Chondrocyte (in vitro differentiated cells): ENCODE data around the gene ZSCAN10. TPM values are rescaled to one million over a fixed set of nuclear protein-coding genes. Genes with fewer than 3 reads are reported as not detected.

Experiments
- DNase-seq: peaks from one replicate; pipeline ENCODE4 v3.0.0; 2021; ENCODE audit warnings: mixed read lengths, low spot score
- H3K27ac Mint-ChIP-seq: one replicate; pipeline ENCODE4 v1.8.0; 2021; ENCODE audit warnings: mild to moderate bottlenecking, moderate library complexity, mixed read lengths; ENCODE audit not compliant: unreplicated experiment
- H3K27me3 Mint-ChIP-seq: 2 replicates; pipeline ENCODE4 v1.8.0; 2021; ENCODE audit warnings: low read depth, mixed read lengths
- H3K36me3 Mint-ChIP-seq: 2 replicates; pipeline ENCODE4 v1.8.0; 2021; ENCODE audit warnings: low read depth, mixed read lengths
- H3K4me1 Mint-ChIP-seq: 2 replicates; pipeline ENCODE4 v1.8.0; 2021; ENCODE audit warnings: low read depth, mild to moderate bottlenecking, mixed read lengths
- H3K4me3 Mint-ChIP-seq: one replicate; pipeline ENCODE4 v1.8.0; 2021; ENCODE audit warnings: mild to moderate bottlenecking, moderate library complexity, mixed read lengths; ENCODE audit not compliant: unreplicated experiment
- H3K9me3 Mint-ChIP-seq: 2 replicates; pipeline ENCODE4 v1.8.0; 2021; ENCODE audit warnings: low read depth, mixed read lengths
- total RNA-seq: library from RNA; stranded (reverse); gene quantifications from 3 replicates; pipeline ENCODE4 v1.2.1, GENCODE V29; 2021
- TF ChIP-seq, protein P1 (sequence below): fragments of 200-600 bp; sonication (generic); IDR thresholded peaks from 2 replicates; pipeline ENCODE4 v1.5.0; 2021; ENCODE audit warnings: antibody characterized with exemption, mild to moderate bottlenecking, moderate library complexity

Gene ZSCAN10
- total RNA-seq, 1 donor from 2014 or later = not detected

DNA sequence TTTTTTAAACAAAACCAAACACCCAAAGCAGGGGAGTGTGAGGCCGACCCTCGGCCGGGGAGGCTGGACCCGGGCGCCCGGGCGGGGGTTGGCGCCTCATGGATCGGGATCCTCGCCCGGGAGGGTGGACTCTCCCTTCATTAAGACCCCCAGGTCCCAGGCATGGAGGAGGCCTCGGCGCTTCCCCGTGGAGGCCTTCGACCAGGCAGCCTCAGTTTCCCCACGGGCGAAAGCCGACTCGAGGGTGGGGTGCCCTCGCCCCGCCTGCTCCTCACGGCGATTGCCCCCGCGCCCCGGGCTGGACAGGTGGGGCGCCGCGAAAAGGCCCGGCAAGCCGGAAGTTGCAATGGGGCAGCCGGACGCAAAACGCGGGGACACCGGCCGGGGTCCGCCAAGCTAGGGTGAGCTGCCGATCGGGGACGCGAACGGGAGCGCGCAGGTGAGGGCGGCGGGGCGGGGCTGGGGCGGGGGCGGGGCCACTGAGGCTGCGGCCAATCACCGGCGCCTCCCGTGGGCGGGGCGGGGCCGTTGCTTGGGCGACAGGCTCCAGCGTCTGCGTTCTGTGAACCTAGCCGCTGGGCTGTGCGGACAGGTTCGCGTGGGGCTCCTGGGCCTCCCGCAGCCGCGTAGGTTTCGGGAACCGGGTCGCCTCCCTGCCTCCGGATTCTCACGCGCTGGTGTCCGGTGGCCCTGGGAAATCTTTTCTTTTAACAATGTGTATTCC is 7.3 kb upstream of the ZSCAN10 start:
- TF ChIP-seq, protein P1, sequence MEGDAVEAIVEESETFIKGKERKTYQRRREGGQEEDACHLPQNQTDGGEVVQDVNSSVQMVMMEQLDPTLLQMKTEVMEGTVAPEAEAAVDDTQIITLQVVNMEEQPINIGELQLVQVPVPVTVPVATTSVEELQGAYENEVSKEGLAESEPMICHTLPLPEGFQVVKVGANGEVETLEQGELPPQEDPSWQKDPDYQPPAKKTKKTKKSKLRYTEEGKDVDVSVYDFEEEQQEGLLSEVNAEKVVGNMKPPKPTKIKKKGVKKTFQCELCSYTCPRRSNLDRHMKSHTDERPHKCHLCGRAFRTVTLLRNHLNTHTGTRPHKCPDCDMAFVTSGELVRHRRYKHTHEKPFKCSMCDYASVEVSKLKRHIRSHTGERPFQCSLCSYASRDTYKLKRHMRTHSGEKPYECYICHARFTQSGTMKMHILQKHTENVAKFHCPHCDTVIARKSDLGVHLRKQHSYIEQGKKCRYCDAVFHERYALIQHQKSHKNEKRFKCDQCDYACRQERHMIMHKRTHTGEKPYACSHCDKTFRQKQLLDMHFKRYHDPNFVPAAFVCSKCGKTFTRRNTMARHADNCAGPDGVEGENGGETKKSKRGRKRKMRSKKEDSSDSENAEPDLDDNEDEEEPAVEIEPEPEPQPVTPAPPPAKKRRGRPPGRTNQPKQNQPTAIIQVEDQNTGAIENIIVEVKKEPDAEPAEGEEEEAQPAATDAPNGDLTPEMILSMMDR = no peak
- peaks cover 7% of the 10 kb centered on the region for H3K4me1 Mint-ChIP-seq
- peak; percentile 97 for DNase-seq
- peak overlapping the region; percentile 80 for H3K4me3 Mint-ChIP-seq
- no peaks in the 10 kb centered on the region for H3K27me3 Mint-ChIP-seq
- H3K27ac Mint-ChIP-seq = no peak overlapping the region
- H3K9me3 Mint-ChIP-seq = no peaks in the 10 kb centered on the region
- H3K36me3 Mint-ChIP-seq = no peaks in the 10 kb centered on the region

DNA sequence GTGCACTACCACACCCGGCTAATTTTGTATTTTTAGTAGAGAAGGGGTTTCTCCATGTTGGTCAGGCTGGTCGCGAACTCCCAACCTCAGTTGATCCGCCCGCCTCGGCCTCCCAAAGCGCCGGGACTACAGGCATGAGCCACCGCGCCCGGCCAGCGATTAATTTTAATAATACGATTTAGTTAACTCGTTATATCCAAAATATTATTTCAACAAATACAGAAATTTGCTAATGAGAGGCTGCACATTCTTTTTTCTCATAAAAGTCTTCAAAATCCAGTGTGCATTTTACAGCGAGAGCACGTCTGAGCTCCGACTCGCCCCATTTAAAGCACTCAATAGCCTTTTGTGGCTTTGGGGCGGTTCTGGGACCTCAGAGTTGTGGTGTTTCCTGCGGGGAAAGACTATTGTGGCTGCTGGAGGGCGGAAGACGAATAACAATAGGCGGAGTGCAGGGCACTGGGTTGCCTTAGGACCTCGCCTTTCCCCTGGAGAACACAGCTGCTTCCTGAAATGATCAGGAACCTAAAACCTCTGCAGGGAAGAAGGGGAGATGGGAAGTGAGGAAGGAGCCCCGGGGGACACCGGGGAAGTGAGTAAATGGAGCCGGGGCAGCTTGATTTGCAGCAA is 2.9 kb upstream of the ZSCAN10 start:
- Mint-ChIP-seq H3K27ac (no peak overlapping the region), H3K9me3 (no peaks in the 10 kb centered on the region), H3K27me3 (peaks cover 7% of the 10 kb centered on the region), H3K4me1 (peaks cover 8% of the 10 kb centered on the region), H3K4me3 (no peak overlapping the region), H3K36me3 (no peaks in the 10 kb centered on the region)
- DNase-seq = no peak
- TF ChIP-seq, protein P1 = no peak

DNA sequence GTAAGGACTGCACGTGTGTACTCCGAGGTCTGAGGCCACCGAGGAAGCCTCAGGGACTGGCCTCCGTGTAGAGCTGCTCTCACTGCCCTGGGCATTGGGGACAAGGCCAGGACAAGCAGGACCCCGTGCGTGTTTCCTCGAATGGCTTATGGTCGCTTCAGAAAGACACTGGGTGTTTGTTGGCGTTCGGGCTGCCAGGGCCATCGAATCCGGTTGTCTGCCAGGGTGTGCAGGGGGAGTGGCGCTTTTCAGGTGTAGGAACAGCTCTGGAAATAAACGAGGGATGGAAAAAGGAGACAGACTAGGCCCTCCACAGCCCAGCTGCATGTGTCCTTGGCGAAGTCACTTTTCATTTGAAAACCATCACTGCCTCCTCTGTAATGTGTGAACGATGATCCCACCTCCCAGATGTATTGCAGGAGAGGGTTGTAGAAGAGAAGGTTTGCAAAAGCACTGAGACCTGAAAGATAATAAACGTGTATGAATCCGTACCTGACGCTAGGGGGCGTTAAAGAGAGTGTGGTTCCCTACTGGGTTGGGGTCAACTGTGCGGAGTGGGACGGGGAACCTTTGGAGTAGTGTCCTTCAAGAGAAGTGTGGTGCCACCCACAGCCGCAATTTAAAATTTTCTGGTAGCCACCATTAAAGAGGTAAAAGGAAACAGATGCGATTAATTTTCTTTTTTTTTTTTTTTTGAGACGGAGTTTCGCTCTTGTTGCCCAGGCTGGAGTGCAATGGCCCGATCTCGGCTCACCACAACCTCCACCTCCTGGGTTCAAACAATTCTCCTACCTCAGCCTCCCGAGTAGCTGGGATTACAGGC is 2.1 kb upstream of the ZSCAN10 start:
- Mint-ChIP-seq H3K9me3 (no peaks in the 10 kb centered on the region), H3K36me3 (no peaks in the 10 kb centered on the region), H3K4me1 (peaks cover 6% of the 10 kb centered on the region), H3K4me3 (no peak overlapping the region), H3K27ac (no peak overlapping the region), H3K27me3 (peaks cover 7% of the 10 kb centered on the region)
- TF ChIP-seq, protein P1 = peak; percentile 79
- no peak for DNase-seq

DNA sequence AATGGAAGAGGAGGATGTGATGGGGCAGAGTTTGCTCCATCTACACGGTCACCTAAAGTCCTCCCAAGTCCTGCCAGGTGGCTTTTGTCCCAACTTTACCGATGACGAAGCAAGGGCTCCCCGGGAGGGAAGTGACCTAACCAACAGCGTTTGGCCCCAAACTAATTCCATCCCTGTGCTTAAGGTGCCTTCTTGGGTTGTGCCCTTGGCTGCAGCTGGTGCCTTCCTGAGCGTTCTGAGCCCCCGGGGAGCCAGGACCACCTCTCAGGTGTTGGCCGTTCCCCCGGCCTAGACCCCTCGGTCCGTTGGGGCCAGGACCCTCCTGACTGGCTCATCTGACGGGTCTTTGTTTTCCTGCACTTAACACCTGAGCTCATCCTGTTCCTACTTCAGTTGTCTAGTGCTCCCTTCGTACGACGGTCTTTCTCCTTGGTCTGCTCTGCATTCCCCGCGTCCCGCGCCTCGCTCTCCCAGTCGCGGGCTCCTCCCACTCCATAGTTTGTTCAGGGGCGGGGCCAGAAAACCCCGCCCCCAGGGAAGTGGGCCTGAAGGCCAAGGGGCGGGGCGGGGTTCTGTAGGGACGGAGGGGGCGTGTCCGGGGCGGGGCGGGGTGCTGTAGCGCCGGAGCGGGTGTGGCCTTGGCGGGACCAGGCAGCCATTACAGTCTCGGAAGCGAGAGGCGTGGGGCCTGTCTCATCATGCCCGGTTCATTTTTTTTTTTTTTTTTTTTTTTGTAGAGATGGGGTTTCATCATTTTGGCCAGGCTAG is 822 bp upstream of the ZSCAN10 start:
- peak overlapping the region; percentile 66 for H3K4me3 Mint-ChIP-seq
- peaks cover 7% of the 10 kb centered on the region for H3K27me3 Mint-ChIP-seq
- TF ChIP-seq, protein P1 = no peak
- H3K4me1 Mint-ChIP-seq = peaks cover 6% of the 10 kb centered on the region
- H3K36me3 Mint-ChIP-seq = no peaks in the 10 kb centered on the region
- DNase-seq = no peak
- H3K27ac Mint-ChIP-seq = no peak overlapping the region
- no peaks in the 10 kb centered on the region for H3K9me3 Mint-ChIP-seq

DNA sequence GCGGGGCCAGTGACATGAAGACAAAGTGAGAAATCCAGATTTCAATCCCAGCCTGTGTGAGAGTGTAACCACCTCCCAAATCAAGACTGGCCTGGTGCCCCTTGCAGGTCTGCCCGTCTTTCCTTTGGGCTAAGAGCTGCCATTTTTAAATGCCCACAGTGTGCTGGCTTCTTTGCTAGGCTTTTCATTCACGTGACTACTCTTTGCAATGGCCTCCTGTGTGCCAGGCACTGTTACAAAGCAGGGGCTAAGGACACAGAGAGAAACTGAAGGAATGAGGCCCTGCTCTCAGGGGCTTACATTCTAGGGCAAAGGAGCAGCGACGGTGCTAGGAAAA is 269 bp upstream of the ZSCAN10 start:
- no peaks in the 10 kb centered on the region for H3K9me3 Mint-ChIP-seq
- no peak overlapping the region for H3K27ac Mint-ChIP-seq
- peaks cover 7% of the 10 kb centered on the region for H3K27me3 Mint-ChIP-seq
- H3K4me1 Mint-ChIP-seq = peaks cover 6% of the 10 kb centered on the region
- no peak for DNase-seq
- no peak overlapping the region for H3K4me3 Mint-ChIP-seq
- TF ChIP-seq, protein P1 = no peak
- H3K36me3 Mint-ChIP-seq = no peaks in the 10 kb centered on the region
